Measurements from ENCODE around the gene OGFOD2. TPM values are rescaled to one million over a fixed set of nuclear protein-coding genes. Genes with fewer than 3 reads are reported as not detected.

Gene OGFOD2
- total RNA-seq, 1 experiment from 2014 or later = 8.5 TPM

- Histone ChIP-seq H3K4me3 (ENCODE audit: low read length) (no peak overlapping the region), H3K9me2 (replicated peaks; ENCODE audit: insufficient read depth, low read length) (no peaks in the 10 kb centered on the region), H3K4me2 (ENCODE audit: low read depth, low read length, poor library complexity, severe bottlenecking) (no peak overlapping the region), H3K27ac (ENCODE audit: low read length) (no peak overlapping the region), H3K9me3 (ENCODE audit: low read length) (no peaks in the 10 kb centered on the region), H3K27me3 (ENCODE audit: low read length) (no peaks in the 10 kb centered on the region), H4K20me1 (ENCODE audit: insufficient read depth, low read depth, low read length) (no peaks in the 10 kb centered on the region), H3K36me3 (ENCODE audit: insufficient read depth, low read length) (no peaks in the 10 kb centered on the region), H3K4me1 (ENCODE audit: low read length) (no peaks in the 10 kb centered on the region), H3K9ac (ENCODE audit: low read length) (no peak overlapping the region), H3K79me2 (ENCODE audit: low read length) (no peaks in the 10 kb centered on the region), H2AFZ (ENCODE audit: low read length) (no peak overlapping the region)
- no peak for DNase-seq
These were observed 16.7 kb downstream of the OGFOD2 start for GRCh38 chr12:122991623-122992275.

- no peaks in the 10 kb centered on the region for H3K4me1 ChIP-seq (ENCODE audit: low read length)
- H3K9ac ChIP-seq (ENCODE audit: low read length) = no peak overlapping the region
- H3K27ac ChIP-seq (ENCODE audit: low read length) = no peak overlapping the region
- no peak overlapping the region for H2AFZ ChIP-seq (ENCODE audit: low read length)
- H3K27me3 ChIP-seq (ENCODE audit: low read length) = no peaks in the 10 kb centered on the region
- no peaks in the 10 kb centered on the region for H3K79me2 ChIP-seq (ENCODE audit: low read length)
- DNase-seq = no peak
- H3K4me2 ChIP-seq (ENCODE audit: low read depth, low read length, poor library complexity, severe bottlenecking) = no peak overlapping the region
- no peaks in the 10 kb centered on the region for H3K9me2 ChIP-seq (replicated peaks; ENCODE audit: insufficient read depth, low read length)
- H3K4me3 ChIP-seq (ENCODE audit: low read length) = no peak overlapping the region
- no peaks in the 10 kb centered on the region for H3K36me3 ChIP-seq (ENCODE audit: insufficient read depth, low read length)
- no peaks in the 10 kb centered on the region for H4K20me1 ChIP-seq (ENCODE audit: insufficient read depth, low read depth, low read length)
- H3K9me3 ChIP-seq (ENCODE audit: low read length) = no peaks in the 10 kb centered on the region
These were observed 17.3 kb downstream of the OGFOD2 start for GRCh38 chr12:122992386-122992785.

GRCh38 chr12:122994140-122994675 lies 19.2 kb downstream of the OGFOD2 start:
- H3K27me3 ChIP-seq (ENCODE audit: low read length) = no peaks in the 10 kb centered on the region
- DNase-seq = no peak
- no peak overlapping the region for H3K27ac ChIP-seq (ENCODE audit: low read length)
- H3K9ac ChIP-seq (ENCODE audit: low read length) = no peak overlapping the region
- no peaks in the 10 kb centered on the region for H3K79me2 ChIP-seq (ENCODE audit: low read length)
- H3K4me1 ChIP-seq (ENCODE audit: low read length) = no peaks in the 10 kb centered on the region
- no peak overlapping the region for H3K4me3 ChIP-seq (ENCODE audit: low read length)
- no peak overlapping the region for H2AFZ ChIP-seq (ENCODE audit: low read length)
- no peaks in the 10 kb centered on the region for H4K20me1 ChIP-seq (ENCODE audit: insufficient read depth, low read depth, low read length)
- H3K36me3 ChIP-seq (ENCODE audit: insufficient read depth, low read length) = no peaks in the 10 kb centered on the region
- H3K9me2 ChIP-seq (replicated peaks; ENCODE audit: insufficient read depth, low read length) = no peaks in the 10 kb centered on the region
- no peak overlapping the region for H3K4me2 ChIP-seq (ENCODE audit: low read depth, low read length, poor library complexity, severe bottlenecking)
- no peaks in the 10 kb centered on the region for H3K9me3 ChIP-seq (ENCODE audit: low read length)

GRCh38 chr12:122994781-122995502 lies 19.9 kb downstream of the OGFOD2 start:
- no peak overlapping the region for H3K4me2 ChIP-seq (ENCODE audit: low read depth, low read length, poor library complexity, severe bottlenecking)
- no peaks in the 10 kb centered on the region for H3K36me3 ChIP-seq (ENCODE audit: insufficient read depth, low read length)
- no peaks in the 10 kb centered on the region for H3K27me3 ChIP-seq (ENCODE audit: low read length)
- H3K4me1 ChIP-seq (ENCODE audit: low read length) = no peaks in the 10 kb centered on the region
- no peak overlapping the region for H3K9ac ChIP-seq (ENCODE audit: low read length)
- H3K9me2 ChIP-seq (replicated peaks; ENCODE audit: insufficient read depth, low read length) = no peaks in the 10 kb centered on the region
- H3K79me2 ChIP-seq (ENCODE audit: low read length) = no peaks in the 10 kb centered on the region
- DNase-seq = no peak
- H2AFZ ChIP-seq (ENCODE audit: low read length) = no peak overlapping the region
- no peaks in the 10 kb centered on the region for H3K9me3 ChIP-seq (ENCODE audit: low read length)
- H3K4me3 ChIP-seq (ENCODE audit: low read length) = no peak overlapping the region
- no peaks in the 10 kb centered on the region for H4K20me1 ChIP-seq (ENCODE audit: insufficient read depth, low read depth, low read length)
- no peak overlapping the region for H3K27ac ChIP-seq (ENCODE audit: low read length)

- H3K27me3 ChIP-seq (ENCODE audit: low read length) = no peaks in the 10 kb centered on the region
- DNase-seq = no peak
- H3K27ac ChIP-seq (ENCODE audit: low read length) = no peak overlapping the region
- no peak overlapping the region for H3K9ac ChIP-seq (ENCODE audit: low read length)
- no peaks in the 10 kb centered on the region for H3K36me3 ChIP-seq (ENCODE audit: insufficient read depth, low read length)
- no peaks in the 10 kb centered on the region for H3K79me2 ChIP-seq (ENCODE audit: low read length)
- no peaks in the 10 kb centered on the region for H3K9me3 ChIP-seq (ENCODE audit: low read length)
- H3K4me3 ChIP-seq (ENCODE audit: low read length) = no peak overlapping the region
- H3K9me2 ChIP-seq (replicated peaks; ENCODE audit: insufficient read depth, low read length) = no peaks in the 10 kb centered on the region
- H2AFZ ChIP-seq (ENCODE audit: low read length) = no peak overlapping the region
- no peak overlapping the region for H3K4me2 ChIP-seq (ENCODE audit: low read depth, low read length, poor library complexity, severe bottlenecking)
- H3K4me1 ChIP-seq (ENCODE audit: low read length) = no peaks in the 10 kb centered on the region
- H4K20me1 ChIP-seq (ENCODE audit: insufficient read depth, low read depth, low read length) = no peaks in the 10 kb centered on the region
These were observed 20.6 kb downstream of the OGFOD2 start for GRCh38 chr12:122995503-122996187.

DNA sequence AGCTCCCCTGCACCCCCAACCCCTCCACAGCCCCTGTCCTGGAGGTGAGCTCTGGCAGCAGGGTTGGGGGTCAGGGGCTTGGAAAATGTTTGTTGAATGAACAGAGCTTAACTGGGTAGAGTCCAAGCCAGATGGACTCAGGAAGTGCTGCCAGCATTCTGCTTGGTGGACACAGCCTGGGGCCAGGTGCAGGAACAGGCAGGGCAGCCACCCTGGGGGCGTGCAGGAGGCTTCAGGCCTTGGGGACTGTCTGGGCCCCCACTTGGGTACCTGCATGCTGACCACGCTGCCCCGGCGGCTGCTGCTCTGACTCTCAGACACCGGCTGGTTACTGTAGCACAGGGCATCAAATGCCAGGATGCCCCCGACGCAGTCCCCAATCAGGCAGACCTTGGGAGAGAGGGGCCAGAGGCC lies 21.2 kb downstream of the OGFOD2 start:
- Histone ChIP-seq H3K9me2 (replicated peaks; ENCODE audit: insufficient read depth, low read length) (no peaks in the 10 kb centered on the region), H3K4me3 (ENCODE audit: low read length) (no peak overlapping the region), H4K20me1 (ENCODE audit: insufficient read depth, low read depth, low read length) (no peaks in the 10 kb centered on the region), H3K9me3 (ENCODE audit: low read length) (no peaks in the 10 kb centered on the region), H3K27ac (ENCODE audit: low read length) (no peak overlapping the region), H2AFZ (ENCODE audit: low read length) (no peak overlapping the region), H3K27me3 (ENCODE audit: low read length) (no peaks in the 10 kb centered on the region), H3K36me3 (ENCODE audit: insufficient read depth, low read length) (no peaks in the 10 kb centered on the region), H3K79me2 (ENCODE audit: low read length) (no peaks in the 10 kb centered on the region), H3K9ac (ENCODE audit: low read length) (no peak overlapping the region), H3K4me1 (ENCODE audit: low read length) (no peaks in the 10 kb centered on the region), H3K4me2 (ENCODE audit: low read depth, low read length, poor library complexity, severe bottlenecking) (no peak overlapping the region)
- DNase-seq = no peak

- Histone ChIP-seq H4K20me1 (ENCODE audit: insufficient read depth, low read depth, low read length) (no peaks in the 10 kb centered on the region), H3K27ac (ENCODE audit: low read length) (no peak overlapping the region), H3K9me3 (ENCODE audit: low read length) (no peaks in the 10 kb centered on the region), H3K4me1 (ENCODE audit: low read length) (no peaks in the 10 kb centered on the region), H3K27me3 (ENCODE audit: low read length) (no peaks in the 10 kb centered on the region), H2AFZ (ENCODE audit: low read length) (no peak overlapping the region), H3K9ac (ENCODE audit: low read length) (no peak overlapping the region), H3K9me2 (replicated peaks; ENCODE audit: insufficient read depth, low read length) (no peaks in the 10 kb centered on the region), H3K36me3 (ENCODE audit: insufficient read depth, low read length) (no peaks in the 10 kb centered on the region), H3K79me2 (ENCODE audit: low read length) (no peaks in the 10 kb centered on the region), H3K4me2 (ENCODE audit: low read depth, low read length, poor library complexity, severe bottlenecking) (no peak overlapping the region), H3K4me3 (ENCODE audit: low read length) (no peak overlapping the region)
- DNase-seq = no peak
These were observed 21.7 kb downstream of the OGFOD2 start for GRCh38 chr12:122996621-122997342.
